Measurements from ENCODE around the gene MAGEA8.

DNA sequence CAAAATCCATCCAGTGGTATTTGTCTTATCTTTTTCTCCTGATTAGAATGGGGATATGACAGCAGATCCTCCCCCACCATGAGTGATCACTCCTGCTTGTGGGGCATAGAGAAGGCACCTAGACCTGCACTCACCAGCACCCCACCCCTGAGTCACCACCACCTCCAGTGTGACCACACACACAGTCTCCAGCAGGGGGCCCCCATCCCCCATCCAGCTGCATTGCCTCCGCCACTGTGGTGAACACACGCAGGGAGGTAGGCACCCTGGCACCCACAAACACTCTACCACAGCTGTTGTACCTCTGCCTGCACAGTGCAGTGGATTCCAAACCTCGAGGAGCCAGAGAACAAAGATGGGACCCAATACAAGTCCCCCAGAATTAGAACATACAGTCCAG is 9.0 kb upstream of the MAGEA8 start:
- no peak for TF ChIP-seq SREBF2 (IDR thresholded peaks at IDR 0.05; ENCODE audit: low read length)
- TF ChIP-seq, protein P1, sequence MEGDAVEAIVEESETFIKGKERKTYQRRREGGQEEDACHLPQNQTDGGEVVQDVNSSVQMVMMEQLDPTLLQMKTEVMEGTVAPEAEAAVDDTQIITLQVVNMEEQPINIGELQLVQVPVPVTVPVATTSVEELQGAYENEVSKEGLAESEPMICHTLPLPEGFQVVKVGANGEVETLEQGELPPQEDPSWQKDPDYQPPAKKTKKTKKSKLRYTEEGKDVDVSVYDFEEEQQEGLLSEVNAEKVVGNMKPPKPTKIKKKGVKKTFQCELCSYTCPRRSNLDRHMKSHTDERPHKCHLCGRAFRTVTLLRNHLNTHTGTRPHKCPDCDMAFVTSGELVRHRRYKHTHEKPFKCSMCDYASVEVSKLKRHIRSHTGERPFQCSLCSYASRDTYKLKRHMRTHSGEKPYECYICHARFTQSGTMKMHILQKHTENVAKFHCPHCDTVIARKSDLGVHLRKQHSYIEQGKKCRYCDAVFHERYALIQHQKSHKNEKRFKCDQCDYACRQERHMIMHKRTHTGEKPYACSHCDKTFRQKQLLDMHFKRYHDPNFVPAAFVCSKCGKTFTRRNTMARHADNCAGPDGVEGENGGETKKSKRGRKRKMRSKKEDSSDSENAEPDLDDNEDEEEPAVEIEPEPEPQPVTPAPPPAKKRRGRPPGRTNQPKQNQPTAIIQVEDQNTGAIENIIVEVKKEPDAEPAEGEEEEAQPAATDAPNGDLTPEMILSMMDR (IDR thresholded peaks at IDR 0.05 in 2 of 3, conservative IDR thresholded peaks at IDR 0.05 in 1 of 3; ENCODE audit: control insufficient read depth in 2 of 3, extremely low read depth in 1 of 3, insufficient read depth in 1 of 3, low read depth in 3 of 3, low read length in 3 of 3), result peak; percentile 51 to 64 (median 52); a peak in 5 of 6 replicates
- TF ChIP-seq GABPA (IDR thresholded peaks at IDR 0.05; ENCODE audit: low read depth), result no peak
- TF ChIP-seq, protein P2, sequence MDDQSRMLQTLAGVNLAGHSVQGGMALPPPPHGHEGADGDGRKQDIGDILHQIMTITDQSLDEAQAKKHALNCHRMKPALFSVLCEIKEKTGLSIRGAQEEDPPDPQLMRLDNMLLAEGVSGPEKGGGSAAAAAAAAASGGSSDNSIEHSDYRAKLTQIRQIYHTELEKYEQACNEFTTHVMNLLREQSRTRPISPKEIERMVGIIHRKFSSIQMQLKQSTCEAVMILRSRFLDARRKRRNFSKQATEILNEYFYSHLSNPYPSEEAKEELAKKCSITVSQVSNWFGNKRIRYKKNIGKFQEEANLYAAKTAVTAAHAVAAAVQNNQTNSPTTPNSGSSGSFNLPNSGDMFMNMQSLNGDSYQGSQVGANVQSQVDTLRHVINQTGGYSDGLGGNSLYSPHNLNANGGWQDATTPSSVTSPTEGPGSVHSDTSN (IDR thresholded peaks at IDR 0.05; ENCODE audit: insufficient replicate concordance, low read depth, low read length), result no peak
- TF ChIP-seq MYC (IDR thresholded peaks at IDR 0.05; ENCODE audit: insufficient read depth, insufficient read length, insufficient replicate concordance, low read length, severe bottlenecking), result no peak
- TF ChIP-seq PAX8 (IDR thresholded peaks at IDR 0.05), result no peak
